Parathyroid adenoma (tissue), 2 donors: ENCODE measurements around the gene SRPK1.
"Not testable (repeated sequence)": the region's sequence is repeated elsewhere in the genome, so short reads cannot be mapped to it uniquely, and the experiment has no call there.

Experiments
- H2AFZ ChIP-seq: fragments of 300-600 bp; sonication (generic); one replicate; pipeline ENCODE4 v1.7.0; 2017; ENCODE audit warnings: antibody characterized with exemption, mild to moderate bottlenecking
- H3K27ac ChIP-seq: fragments of 300-600 bp; sonication (generic); one replicate; pipeline ENCODE4 v1.7.0; 2017
- H3K27me3 ChIP-seq: fragments of 300-600 bp; sonication (generic); one replicate; pipeline ENCODE4 v1.7.0; 2017; ENCODE audit warnings: low read length; ENCODE audit not compliant: control insufficient read depth, insufficient read depth
- H3K36me3 ChIP-seq: fragments of 300-600 bp; sonication (generic); one replicate; pipeline ENCODE4 v1.7.0; 2017; ENCODE audit warnings: low read length; ENCODE audit not compliant: control insufficient read depth, insufficient read depth
- H3K4me1 ChIP-seq: fragments of 300-600 bp; sonication (generic); one replicate; pipeline ENCODE4 v1.7.0; 2017; ENCODE audit warnings: control low read depth
- H3K4me2 ChIP-seq: fragments of 300-600 bp; sonication (generic); one replicate; pipeline ENCODE4 v1.7.0; 2017; ENCODE audit warnings: low read length
- H3K4me3 ChIP-seq: fragments of 300-600 bp; sonication (generic); one replicate; pipeline ENCODE4 v1.7.0; 2017; ENCODE audit warnings: low read depth, low read length
- H3K79me2 ChIP-seq: fragments of 300-600 bp; sonication (generic); one replicate; pipeline ENCODE4 v1.7.0; 2017; ENCODE audit warnings: control low read depth
- H3K9ac ChIP-seq: fragments of 300-600 bp; sonication (generic); one replicate; pipeline ENCODE4 v1.7.0; 2017; ENCODE audit warnings: mild to moderate bottlenecking
- H3K9me3 ChIP-seq: fragments of 300-600 bp; sonication (generic); one replicate; pipeline ENCODE4 v1.7.0; 2017; ENCODE audit warnings: low read length; ENCODE audit not compliant: control insufficient read depth
- CTCF ChIP-seq: fragments of 300-600 bp; sonication (generic); IDR thresholded peaks from one replicate; pipeline ENCODE4 v1.7.0; 2017; ENCODE audit warnings: antibody characterized with exemption, mild to moderate bottlenecking
- donor health status: primary hyperparathyroidism.

The SRPK1 gene

GRCh38 chr6:35919827-35920751 lies 809 bp downstream of the SRPK1 start:
- H3K27me3 ChIP-seq: no peaks in the 10 kb centered on the region
- H3K9ac ChIP-seq: no peak overlapping the region
- H3K4me3 ChIP-seq: peak overlapping the region; percentile 56
- H3K36me3 ChIP-seq: no peaks in the 10 kb centered on the region
- H3K4me2 ChIP-seq: peak overlapping the region; percentile 57
- peak overlapping the region; percentile 26 for H3K27ac ChIP-seq
- H3K79me2 ChIP-seq: peaks cover 6% of the 10 kb centered on the region
- H3K4me1 ChIP-seq: peaks cover 7% of the 10 kb centered on the region
- H3K9me3 ChIP-seq: no peaks in the 10 kb centered on the region
- TF ChIP-seq CTCF: no peak
- peak overlapping the region; percentile 72 for H2AFZ ChIP-seq

- peak overlapping the region; percentile 72 for H2AFZ ChIP-seq
- peak overlapping the region; percentile 26 for H3K27ac ChIP-seq
- H3K4me3 ChIP-seq: peak overlapping the region; percentile 56
- H3K4me1 ChIP-seq: peaks cover 7% of the 10 kb centered on the region
- no peaks in the 10 kb centered on the region for H3K27me3 ChIP-seq
- TF ChIP-seq CTCF: no peak
- H3K36me3 ChIP-seq: no peaks in the 10 kb centered on the region
- H3K79me2 ChIP-seq: peaks cover 6% of the 10 kb centered on the region
- H3K9ac ChIP-seq: no peak overlapping the region
- H3K4me2 ChIP-seq: peak overlapping the region; percentile 57
- H3K9me3 ChIP-seq: no peaks in the 10 kb centered on the region
These were observed 1.6 kb downstream of the SRPK1 start for GRCh38 chr6:35919085-35919826.

- H3K4me2 ChIP-seq, H3K27me3 ChIP-seq, H3K36me3 ChIP-seq, H2AFZ ChIP-seq, H3K9me3 ChIP-seq, H3K9ac ChIP-seq, H3K27ac ChIP-seq, H3K4me1 ChIP-seq, H3K79me2 ChIP-seq, H3K4me3 ChIP-seq: not testable (repeated sequence)
These were observed 4.0 kb downstream of the SRPK1 start for GRCh38 chr6:35916893-35917292.

GRCh38 chr6:35916056-35916455 lies 4.8 kb downstream of the SRPK1 start:
- no peaks in the 10 kb centered on the region for H3K27me3 ChIP-seq
- no peak overlapping the region for H2AFZ ChIP-seq
- H3K4me2 ChIP-seq: no peak overlapping the region
- H3K4me1 ChIP-seq: no peaks in the 10 kb centered on the region
- H3K9me3 ChIP-seq: no peaks in the 10 kb centered on the region
- peaks cover 10% of the 10 kb centered on the region for H3K79me2 ChIP-seq
- no peaks in the 10 kb centered on the region for H3K36me3 ChIP-seq
- no peak overlapping the region for H3K9ac ChIP-seq
- TF ChIP-seq CTCF: no peak
- no peak overlapping the region for H3K4me3 ChIP-seq
- no peak overlapping the region for H3K27ac ChIP-seq

GRCh38 chr6:35914536-35914935 lies 6.4 kb downstream of the SRPK1 start:
- H3K9me3 ChIP-seq: no peaks in the 10 kb centered on the region
- H3K4me3 ChIP-seq: no peak overlapping the region
- TF ChIP-seq CTCF: no peak
- no peaks in the 10 kb centered on the region for H3K4me1 ChIP-seq
- no peaks in the 10 kb centered on the region for H3K36me3 ChIP-seq
- H3K79me2 ChIP-seq: peaks cover 22% of the 10 kb centered on the region
- H3K4me2 ChIP-seq: no peak overlapping the region
- H3K9ac ChIP-seq: no peak overlapping the region
- no peak overlapping the region for H2AFZ ChIP-seq
- no peaks in the 10 kb centered on the region for H3K27me3 ChIP-seq
- no peak overlapping the region for H3K27ac ChIP-seq
